Lower lobe of right lung (tissue), 2 donors: ENCODE results near the gene PLXNA2. TPM values are rescaled to one million over a fixed set of nuclear protein-coding genes. Genes with fewer than 3 reads are reported as not detected.

ENCODE experiments used
- ATAC-seq, 2 donors: fragments of 200-7000 bp; cut with Tn5 transposase; one replicate each; pipeline ENCODE4 v1.9.1; 2020 to 2022; ENCODE audit warnings: mild to moderate bottlenecking in 2 of 2, moderate library complexity in 2 of 2
- DNase-seq: peaks from one replicate; pipeline ENCODE4 v3.0.0-alpha.2; 2020
- H3K27ac ChIP-seq: fragments of 200-600 bp; one replicate; pipeline ENCODE4 v1.8.0; 2022
- H3K27me3 ChIP-seq: fragments of 200-600 bp; one replicate; pipeline ENCODE4 v1.8.0; 2022; ENCODE audit warnings: low read depth
- H3K36me3 ChIP-seq: fragments of 200-600 bp; one replicate; pipeline ENCODE4 v1.8.0; 2022; ENCODE audit warnings: mild to moderate bottlenecking
- H3K4me1 ChIP-seq: fragments of 200-600 bp; one replicate; pipeline ENCODE4 v1.8.0; 2022
- H3K4me3 ChIP-seq: fragments of 200-600 bp; one replicate; pipeline ENCODE4 v1.8.0; 2022; ENCODE audit warnings: mild to moderate bottlenecking
- H3K9me3 ChIP-seq: fragments of 200-600 bp; one replicate; pipeline ENCODE4 v1.8.0; 2022
- intact Hi-C: fragments of 100-400 bp; cut with DNase I; formaldehyde crosslinking; loops from one replicate; pipeline ENCODE4 v1.11.0; 2022
- total RNA-seq: library from RNA; stranded (reverse); fragmentation: NEBNext Ultra II Directional; extraction: Animal tissue kit (Norgen Biotek cat#: 25700); gene quantifications from one replicate; pipeline ENCODE4 v1.2.1, GENCODE V29; 2021
- TF ChIP-seq, protein P1 (sequence below): fragments of 200-600 bp; IDR thresholded peaks from one replicate; pipeline ENCODE4 v1.8.0; 2022; ENCODE audit warnings: antibody characterized with exemption, mild to moderate bottlenecking
- donor health status: DM: no; HTN: yes; CAD: no; lungs with severe emphysema.

The PLXNA2 gene
- total RNA-seq, 1 donor from 2014 or later, result 83.9 TPM

DNA sequence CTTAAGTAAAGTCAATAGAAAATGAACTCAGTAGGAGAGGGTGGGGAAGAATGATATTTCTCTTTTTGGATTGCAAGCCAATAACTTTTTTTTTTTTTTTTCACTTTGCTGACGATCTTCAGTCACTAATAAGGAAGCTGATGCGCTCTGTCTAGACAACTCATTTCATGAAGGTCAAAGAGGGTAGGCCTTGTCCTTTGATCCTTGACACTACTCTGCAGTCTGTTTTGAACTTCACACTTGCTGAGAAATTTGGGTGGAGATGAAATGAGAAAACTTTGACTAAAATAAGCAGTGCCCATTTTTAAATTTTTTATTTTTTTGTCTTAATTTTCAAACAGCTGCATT is 20.9 kb upstream of the PLXNA2 start:
- intact Hi-C loops, result no loop called here
- no peak for ATAC-seq
- TF ChIP-seq, protein P1, sequence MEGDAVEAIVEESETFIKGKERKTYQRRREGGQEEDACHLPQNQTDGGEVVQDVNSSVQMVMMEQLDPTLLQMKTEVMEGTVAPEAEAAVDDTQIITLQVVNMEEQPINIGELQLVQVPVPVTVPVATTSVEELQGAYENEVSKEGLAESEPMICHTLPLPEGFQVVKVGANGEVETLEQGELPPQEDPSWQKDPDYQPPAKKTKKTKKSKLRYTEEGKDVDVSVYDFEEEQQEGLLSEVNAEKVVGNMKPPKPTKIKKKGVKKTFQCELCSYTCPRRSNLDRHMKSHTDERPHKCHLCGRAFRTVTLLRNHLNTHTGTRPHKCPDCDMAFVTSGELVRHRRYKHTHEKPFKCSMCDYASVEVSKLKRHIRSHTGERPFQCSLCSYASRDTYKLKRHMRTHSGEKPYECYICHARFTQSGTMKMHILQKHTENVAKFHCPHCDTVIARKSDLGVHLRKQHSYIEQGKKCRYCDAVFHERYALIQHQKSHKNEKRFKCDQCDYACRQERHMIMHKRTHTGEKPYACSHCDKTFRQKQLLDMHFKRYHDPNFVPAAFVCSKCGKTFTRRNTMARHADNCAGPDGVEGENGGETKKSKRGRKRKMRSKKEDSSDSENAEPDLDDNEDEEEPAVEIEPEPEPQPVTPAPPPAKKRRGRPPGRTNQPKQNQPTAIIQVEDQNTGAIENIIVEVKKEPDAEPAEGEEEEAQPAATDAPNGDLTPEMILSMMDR, result no peak
- Histone ChIP-seq H3K9me3 (no peaks in the 10 kb centered on the region), H3K27me3 (peaks cover 15% of the 10 kb centered on the region), H3K27ac (no peak overlapping the region), H3K4me3 (no peak overlapping the region), H3K36me3 (no peaks in the 10 kb centered on the region), H3K4me1 (no peaks in the 10 kb centered on the region)
- DNase-seq, result no peak

DNA sequence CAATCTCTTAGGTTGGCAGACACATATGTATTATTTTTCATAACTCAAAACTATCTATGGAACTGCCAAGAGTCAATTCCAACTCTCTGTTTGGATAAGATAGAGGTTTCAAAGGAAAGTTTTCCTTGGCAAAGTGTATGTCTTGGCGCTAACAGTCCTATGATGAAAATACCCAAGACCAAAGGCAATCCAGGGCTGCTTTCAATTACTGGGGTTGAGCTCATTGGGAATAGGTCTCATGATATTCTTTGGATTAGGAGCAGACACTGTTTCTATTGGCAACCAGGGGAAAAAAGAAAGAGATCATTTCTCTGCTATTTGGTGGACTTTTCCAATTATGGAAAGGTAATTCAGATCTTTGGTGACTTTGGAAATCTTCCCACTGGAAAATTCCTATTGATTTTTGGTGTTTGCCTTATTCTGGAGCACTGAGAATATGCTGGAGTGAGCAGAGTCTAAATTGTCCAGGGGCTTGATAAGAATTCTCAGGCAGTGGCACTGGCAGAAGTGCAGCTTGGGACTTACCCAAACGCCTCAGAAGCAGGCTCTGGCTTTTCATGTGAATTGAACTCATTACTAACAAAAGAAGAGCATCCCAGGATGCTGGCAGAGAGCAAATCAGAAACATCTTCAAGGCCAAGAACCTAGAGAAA is 20.4 kb upstream of the PLXNA2 start:
- no peaks in the 10 kb centered on the region for H3K4me1 ChIP-seq
- peaks cover 15% of the 10 kb centered on the region for H3K27me3 ChIP-seq
- H3K27ac ChIP-seq, result no peak overlapping the region
- ATAC-seq (no peak), DNase-seq (no peak)
- TF ChIP-seq, protein P1, result no peak
- no peak overlapping the region for H3K4me3 ChIP-seq
- intact Hi-C loops, result no loop called here
- no peaks in the 10 kb centered on the region for H3K36me3 ChIP-seq
- H3K9me3 ChIP-seq, result no peaks in the 10 kb centered on the region

DNA sequence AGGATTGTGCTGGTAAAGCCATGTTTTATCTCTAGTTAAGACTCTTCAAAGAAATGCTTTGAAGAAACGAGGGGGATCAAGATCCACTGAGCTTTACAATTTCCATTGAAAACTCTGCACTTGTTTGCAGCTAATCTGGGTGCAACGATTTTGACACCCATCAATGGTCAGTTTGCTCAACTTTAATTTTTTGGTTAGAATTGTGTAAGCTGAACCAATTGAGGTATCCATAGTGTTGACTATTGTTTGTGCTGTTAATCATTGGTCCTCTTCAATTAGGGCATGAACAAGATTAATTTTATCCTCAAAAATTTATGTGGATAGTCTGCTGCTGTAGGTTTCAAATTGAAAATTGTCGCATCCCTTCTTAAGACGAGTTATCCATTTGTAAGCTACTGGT is 17.7 kb upstream of the PLXNA2 start:
- intact Hi-C loops, result no loop called here
- TF ChIP-seq, protein P1, result no peak

DNA sequence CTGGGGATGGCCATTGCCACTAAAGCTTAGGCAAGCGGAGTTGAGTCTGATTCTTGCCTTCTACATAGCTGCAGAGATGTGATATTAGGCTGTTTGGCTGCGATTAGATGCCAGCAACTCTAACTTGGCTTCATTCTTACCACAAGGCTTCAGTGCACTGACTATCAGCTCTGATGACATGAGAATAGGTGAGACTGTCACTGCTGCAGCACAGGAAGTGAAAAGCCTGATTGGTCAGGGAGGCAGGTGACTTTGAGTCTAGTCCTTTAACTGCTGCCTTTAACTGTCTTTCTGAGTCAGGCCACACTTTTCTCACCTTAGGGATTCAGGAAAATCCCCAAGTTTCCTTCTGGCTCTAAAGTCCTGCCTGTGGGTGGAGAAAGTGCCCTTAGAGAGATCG is 14.1 kb upstream of the PLXNA2 start:
- intact Hi-C loops, result no loop called here
- no peak for DNase-seq
- H3K36me3 ChIP-seq, result no peaks in the 10 kb centered on the region
- no peak overlapping the region for H3K4me3 ChIP-seq
- H3K27ac ChIP-seq, result no peak overlapping the region
- TF ChIP-seq, protein P1, result no peak
- no peak for ATAC-seq
- H3K27me3 ChIP-seq, result no peaks in the 10 kb centered on the region
- H3K4me1 ChIP-seq, result no peaks in the 10 kb centered on the region
- no peaks in the 10 kb centered on the region for H3K9me3 ChIP-seq

More for the DNA sequence above, 17.7 kb upstream of the PLXNA2 start:
- H3K36me3 ChIP-seq, result no peaks in the 10 kb centered on the region
- H3K9me3 ChIP-seq, result no peaks in the 10 kb centered on the region
- H3K27ac ChIP-seq, result no peak overlapping the region
- H3K27me3 ChIP-seq, result no peaks in the 10 kb centered on the region
- H3K4me1 ChIP-seq, result no peaks in the 10 kb centered on the region
- H3K4me3 ChIP-seq, result no peak overlapping the region
- ATAC-seq (no peak), DNase-seq (no peak)

DNA sequence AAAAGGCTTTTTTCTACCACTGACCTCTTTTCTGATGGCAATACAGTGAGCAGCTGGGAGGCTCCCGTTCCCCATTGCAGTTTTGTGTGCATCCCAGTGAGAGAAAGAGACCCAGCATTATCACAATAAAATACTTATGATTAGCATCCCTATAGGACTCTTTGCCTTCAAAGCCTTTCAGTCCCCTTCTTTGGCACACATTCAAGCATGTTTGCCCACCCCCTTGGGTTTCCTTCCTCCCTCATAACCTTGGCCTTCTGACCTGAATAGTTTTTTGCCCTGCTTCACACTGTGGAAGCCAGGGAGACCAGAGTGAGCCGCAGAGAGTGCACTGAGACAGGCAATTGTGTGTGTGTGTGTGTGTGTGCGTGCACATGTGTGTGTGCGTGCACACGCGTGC is 13.2 kb upstream of the PLXNA2 start:
- intact Hi-C loops, result no loop called here
- DNase-seq (no peak), ATAC-seq (no peak)
- TF ChIP-seq, protein P1, result no peak
- Histone ChIP-seq H3K27me3 (no peaks in the 10 kb centered on the region), H3K36me3 (no peaks in the 10 kb centered on the region), H3K4me3 (no peak overlapping the region), H3K4me1 (peaks cover 5% of the 10 kb centered on the region), H3K27ac (no peak overlapping the region), H3K9me3 (no peaks in the 10 kb centered on the region)

DNA sequence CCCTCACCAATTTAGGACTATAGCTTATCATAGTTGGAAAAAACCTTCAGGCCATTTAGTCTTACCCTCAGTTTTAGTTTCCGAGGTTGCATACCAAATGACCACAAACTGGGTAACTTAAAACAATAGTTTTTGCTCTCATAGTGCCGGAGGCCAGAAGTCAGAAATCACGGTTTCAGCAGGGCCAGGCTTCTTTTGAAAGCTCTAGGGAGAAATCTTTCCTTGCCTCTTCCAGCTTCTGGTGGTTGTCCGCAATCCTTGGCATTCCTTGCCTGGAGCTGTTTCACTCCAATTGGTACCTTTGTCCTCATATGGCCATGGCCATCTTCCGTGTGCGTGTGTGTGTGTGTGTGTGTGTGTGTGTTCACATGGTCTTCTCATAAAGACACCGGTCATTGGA is 12.4 kb upstream of the PLXNA2 start:
- Histone ChIP-seq H3K36me3 (no peaks in the 10 kb centered on the region), H3K27ac (no peak overlapping the region), H3K4me1 (peaks cover 9% of the 10 kb centered on the region), H3K27me3 (no peaks in the 10 kb centered on the region), H3K9me3 (no peaks in the 10 kb centered on the region), H3K4me3 (no peak overlapping the region)
- intact Hi-C loops, result no loop called here
- no peak for DNase-seq
- ATAC-seq, result no peak
- TF ChIP-seq, protein P1, result no peak
